ENCODE measurements around the gene TNFRSF1B. TPM values are rescaled to one million over a fixed set of nuclear protein-coding genes. Genes with fewer than 3 reads are reported as not detected.

TNFRSF1B gene
- polyA plus RNA-seq (ENCODE audit: insufficient read length), result 11.8 TPM

GRCh38 chr1:12166834-12167492, at the start of gene TNFRSF1B:
Gene TNFRSF1B, plus strand, starts transcription at chr1:12166991. Its CDS starts 101 bp downstream, at chr1:12167092.
- DNase-seq (ENCODE audit: low read depth), result no peak

GRCh38 chr1:12121212-12122003, 45.4 kb upstream of the TNFRSF1B start:
- DNase-seq (ENCODE audit: low read depth), result no peak

GRCh38 chr1:12123172-12123571, 43.6 kb upstream of the TNFRSF1B start:
- no peak for DNase-seq (ENCODE audit: low read depth)

GRCh38 chr1:12124693-12125421, 41.9 kb upstream of the TNFRSF1B start:
- no peak for DNase-seq (ENCODE audit: low read depth)

GRCh38 chr1:12125422-12126355, 41.1 kb upstream of the TNFRSF1B start:
- DNase-seq (ENCODE audit: low read depth), result no peak

- no peak for DNase-seq (ENCODE audit: low read depth)
Measured at GRCh38 chr1:12126781-12127180, 40.0 kb upstream of the TNFRSF1B start.

GRCh38 chr1:12127206-12127810, 39.5 kb upstream of the TNFRSF1B start:
- no peak for DNase-seq (ENCODE audit: low read depth)

- no peak for DNase-seq (ENCODE audit: low read depth)
Measured at GRCh38 chr1:12128120-12128519, 38.7 kb upstream of the TNFRSF1B start.

- DNase-seq (ENCODE audit: low read depth), result no peak
Measured at GRCh38 chr1:12129624-12130023, 37.2 kb upstream of the TNFRSF1B start.

GRCh38 chr1:12130466-12131130, 36.2 kb upstream of the TNFRSF1B start:
- DNase-seq (ENCODE audit: low read depth), result no peak

GRCh38 chr1:12132078-12132477, 34.7 kb upstream of the TNFRSF1B start:
- DNase-seq (ENCODE audit: low read depth), result no peak

- no peak for DNase-seq (ENCODE audit: low read depth)
Measured at GRCh38 chr1:12134716-12135115, 32.1 kb upstream of the TNFRSF1B start.

- DNase-seq (ENCODE audit: low read depth), result no peak
Measured at GRCh38 chr1:12135612-12136011, 31.2 kb upstream of the TNFRSF1B start.

GRCh38 chr1:12136916-12137610, 29.7 kb upstream of the TNFRSF1B start:
- no peak for DNase-seq (ENCODE audit: low read depth)

GRCh38 chr1:12138196-12139168, 28.3 kb upstream of the TNFRSF1B start:
- DNase-seq (ENCODE audit: low read depth), result no peak

- DNase-seq (ENCODE audit: low read depth), result no peak
Measured at GRCh38 chr1:12140016-12140415, 26.8 kb upstream of the TNFRSF1B start.

- DNase-seq (ENCODE audit: low read depth), result no peak
Measured at GRCh38 chr1:12140515-12141162, 26.2 kb upstream of the TNFRSF1B start.
